Measurements from ENCODE around the gene DMKN.

Gene DMKN

GRCh38 chr19:35524181-35524837 lies 10.9 kb upstream of the DMKN start:
- no peak for DNase-seq (ENCODE audit: low spot score)

- DNase-seq (ENCODE audit: low spot score) = no peak
Observed at GRCh38 chr19:35522745-35523327, 9.4 kb upstream of the DMKN start.

- DNase-seq (ENCODE audit: low spot score) = no peak
Observed at GRCh38 chr19:35521124-35521743, 7.8 kb upstream of the DMKN start.

GRCh38 chr19:35519291-35519690 lies 5.8 kb upstream of the DMKN start:
- DNase-seq (ENCODE audit: low spot score) = peak; percentile 53

- DNase-seq (ENCODE audit: low spot score) = peak; percentile 69
Observed at GRCh38 chr19:35518313-35518712, 4.9 kb upstream of the DMKN start.

GRCh38 chr19:35517342-35517741 lies 3.9 kb upstream of the DMKN start:
- no peak for DNase-seq (ENCODE audit: low spot score)

- DNase-seq (ENCODE audit: low spot score) = no peak
Observed at GRCh38 chr19:35516310-35516709, 2.9 kb upstream of the DMKN start.

- DNase-seq (ENCODE audit: low spot score) = peak; percentile 51
Observed at GRCh38 chr19:35514282-35514809, 897 bp upstream of the DMKN start.

GRCh38 chr19:35512831-35513627 lies 420 bp downstream of the DMKN start:
- DNase-seq (ENCODE audit: low spot score) = no peak

- DNase-seq (ENCODE audit: low spot score) = no peak
Observed at GRCh38 chr19:35511337-35511736, 2.1 kb downstream of the DMKN start.

GRCh38 chr19:35510626-35510964 lies 2.9 kb downstream of the DMKN start:
- DNase-seq (ENCODE audit: low spot score) = no peak

- DNase-seq (ENCODE audit: low spot score) = peak; percentile 96
Observed at GRCh38 chr19:35509861-35510625, 3.4 kb downstream of the DMKN start.

- peak; percentile 92 for DNase-seq (ENCODE audit: low spot score)
Observed at GRCh38 chr19:35509018-35509652, 4.3 kb downstream of the DMKN start.

- no peak for DNase-seq (ENCODE audit: low spot score)
Observed at GRCh38 chr19:35508129-35508528, 5.3 kb downstream of the DMKN start.

- DNase-seq (ENCODE audit: low spot score) = no peak
Observed at GRCh38 chr19:35507561-35507960, 5.9 kb downstream of the DMKN start.

- DNase-seq (ENCODE audit: low spot score) = no peak
Observed at GRCh38 chr19:35506011-35506410, 7.4 kb downstream of the DMKN start.

- DNase-seq (ENCODE audit: low spot score) = no peak
Observed at GRCh38 chr19:35502751-35503150, 10.7 kb downstream of the DMKN start.

GRCh38 chr19:35501684-35502083 lies 11.8 kb downstream of the DMKN start:
- DNase-seq (ENCODE audit: low spot score) = no peak

GRCh38 chr19:35500611-35501010 lies 12.8 kb downstream of the DMKN start:
- no peak for DNase-seq (ENCODE audit: low spot score)

GRCh38 chr19:35498984-35499527 lies 14.4 kb downstream of the DMKN start:
- DNase-seq (ENCODE audit: low spot score) = no peak

GRCh38 chr19:35498220-35498619 lies 15.2 kb downstream of the DMKN start:
- no peak for DNase-seq (ENCODE audit: low spot score)
